Fibroblast of pulmonary artery (primary cell): Measurements from ENCODE around the gene TMCC1.

Experiments used
- DNase-seq: peaks from one replicate; pipeline ENCODE4 v3.0.0-alpha.2; 2010; ENCODE audit warnings: low read depth
- H3K4me3 ChIP-seq: replicated peaks from 2 replicates; pipeline ENCODE4 v1.5.1; 2011; ENCODE audit warnings: low read depth, mild to moderate bottlenecking, control low read depth, low read length, moderate library complexity
- TF ChIP-seq, protein P1 (sequence below): IDR thresholded peaks from 2 replicates; pipeline ENCODE4 v1.5.1; 2011; ENCODE audit warnings: mild to moderate bottlenecking, control low read depth, low read length, inconsistent platforms; ENCODE audit errors: missing control alignments

The TMCC1 gene

DNA sequence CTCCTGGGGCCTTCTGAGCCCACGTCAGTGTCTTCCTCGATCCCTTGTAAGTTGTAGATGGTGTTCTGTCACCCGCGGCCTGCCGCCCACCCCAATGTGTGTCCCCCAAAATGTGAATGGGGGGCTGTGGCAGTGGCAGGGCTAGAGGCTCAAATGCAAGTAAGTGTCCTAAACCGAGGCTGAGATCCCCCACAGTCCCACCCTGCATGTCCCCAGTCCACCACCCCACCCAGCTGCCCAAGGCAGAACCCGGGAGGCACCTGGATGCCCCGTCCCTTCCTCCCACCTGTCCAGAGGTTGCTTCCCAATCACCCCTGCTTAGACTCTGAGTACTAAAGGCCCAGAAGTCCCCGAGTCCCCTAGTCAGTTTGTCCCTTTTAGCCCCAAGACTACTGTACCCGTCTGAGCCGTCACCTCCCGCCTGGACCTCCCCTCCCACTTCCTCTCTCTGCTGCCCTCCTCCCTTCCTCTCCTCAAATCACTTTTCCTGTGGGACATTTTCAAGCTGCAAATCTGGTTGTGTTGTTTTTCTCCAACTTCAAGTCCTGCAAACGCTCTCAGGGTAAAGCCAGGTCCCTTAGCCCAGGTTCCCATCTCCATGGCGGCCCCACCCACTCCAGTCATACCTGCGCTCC is 275.2 kb downstream of the TMCC1 start:
- TF ChIP-seq, protein P1, sequence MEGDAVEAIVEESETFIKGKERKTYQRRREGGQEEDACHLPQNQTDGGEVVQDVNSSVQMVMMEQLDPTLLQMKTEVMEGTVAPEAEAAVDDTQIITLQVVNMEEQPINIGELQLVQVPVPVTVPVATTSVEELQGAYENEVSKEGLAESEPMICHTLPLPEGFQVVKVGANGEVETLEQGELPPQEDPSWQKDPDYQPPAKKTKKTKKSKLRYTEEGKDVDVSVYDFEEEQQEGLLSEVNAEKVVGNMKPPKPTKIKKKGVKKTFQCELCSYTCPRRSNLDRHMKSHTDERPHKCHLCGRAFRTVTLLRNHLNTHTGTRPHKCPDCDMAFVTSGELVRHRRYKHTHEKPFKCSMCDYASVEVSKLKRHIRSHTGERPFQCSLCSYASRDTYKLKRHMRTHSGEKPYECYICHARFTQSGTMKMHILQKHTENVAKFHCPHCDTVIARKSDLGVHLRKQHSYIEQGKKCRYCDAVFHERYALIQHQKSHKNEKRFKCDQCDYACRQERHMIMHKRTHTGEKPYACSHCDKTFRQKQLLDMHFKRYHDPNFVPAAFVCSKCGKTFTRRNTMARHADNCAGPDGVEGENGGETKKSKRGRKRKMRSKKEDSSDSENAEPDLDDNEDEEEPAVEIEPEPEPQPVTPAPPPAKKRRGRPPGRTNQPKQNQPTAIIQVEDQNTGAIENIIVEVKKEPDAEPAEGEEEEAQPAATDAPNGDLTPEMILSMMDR: no peak
- DNase-seq: no peak
- H3K4me3 ChIP-seq: no peak overlapping the region

DNA sequence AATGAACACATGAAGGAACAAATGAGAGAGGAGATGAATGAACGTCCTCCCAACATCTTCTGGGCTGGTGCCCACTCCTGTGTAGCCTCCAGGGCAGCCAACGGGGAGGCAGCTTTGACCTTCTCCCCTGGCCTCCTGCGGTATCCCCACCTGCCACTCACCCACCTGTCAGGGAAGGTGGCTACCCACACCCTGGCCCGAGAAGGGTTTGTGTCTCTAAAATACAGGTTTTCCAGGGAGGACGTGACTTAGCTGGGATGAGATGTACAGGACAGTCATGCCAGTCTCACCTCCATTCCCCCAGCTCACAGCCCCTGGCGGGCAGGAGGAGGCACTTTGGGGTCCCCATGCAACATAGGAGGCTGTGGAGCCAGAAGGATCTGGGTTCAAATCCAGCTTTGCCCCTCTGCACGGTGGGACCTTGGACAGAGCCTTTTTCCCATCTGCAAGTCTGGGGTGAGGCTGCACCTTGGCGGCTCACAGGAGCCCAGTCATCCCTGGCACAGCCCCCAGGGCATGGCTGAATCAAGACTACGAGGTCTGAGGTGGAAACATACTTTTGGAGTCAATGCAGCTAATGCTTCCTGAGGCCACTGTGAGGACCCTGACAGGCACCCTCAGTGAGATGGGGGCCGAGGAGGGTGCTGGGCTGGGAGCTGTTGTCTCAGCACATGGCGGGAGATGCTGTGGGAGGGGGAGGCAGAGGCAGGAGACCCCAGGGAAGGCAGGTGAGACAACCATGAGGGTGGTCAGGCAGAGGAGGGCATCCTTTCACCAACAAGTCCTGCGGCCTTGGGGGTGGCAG is 275.9 kb downstream of the TMCC1 start:
- no peak overlapping the region for H3K4me3 ChIP-seq
- DNase-seq: no peak
- TF ChIP-seq, protein P1: no peak

DNA sequence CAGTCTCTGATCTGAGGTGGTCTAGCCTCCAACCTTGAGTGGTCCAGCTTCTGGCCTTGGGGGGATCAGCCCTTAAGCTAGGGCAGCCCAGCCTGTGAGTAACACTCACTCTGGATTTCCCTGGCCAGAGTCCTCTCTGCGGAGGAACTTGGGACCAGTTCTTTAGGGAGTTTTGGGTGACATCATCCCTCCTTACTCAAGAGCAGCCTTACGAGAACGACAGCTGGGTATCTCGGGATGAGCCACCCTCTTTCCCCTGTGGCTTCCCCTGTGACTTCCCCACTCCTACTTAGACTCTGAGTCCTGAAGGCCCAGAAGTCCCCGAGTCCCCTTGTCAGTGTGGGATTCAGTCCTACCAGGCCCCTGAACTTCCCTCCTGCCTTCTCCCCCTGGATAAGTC is 276.8 kb downstream of the TMCC1 start:
- H3K4me3 ChIP-seq: no peak overlapping the region
- peak; percentile 72 for DNase-seq
- TF ChIP-seq, protein P1: no peak

DNA sequence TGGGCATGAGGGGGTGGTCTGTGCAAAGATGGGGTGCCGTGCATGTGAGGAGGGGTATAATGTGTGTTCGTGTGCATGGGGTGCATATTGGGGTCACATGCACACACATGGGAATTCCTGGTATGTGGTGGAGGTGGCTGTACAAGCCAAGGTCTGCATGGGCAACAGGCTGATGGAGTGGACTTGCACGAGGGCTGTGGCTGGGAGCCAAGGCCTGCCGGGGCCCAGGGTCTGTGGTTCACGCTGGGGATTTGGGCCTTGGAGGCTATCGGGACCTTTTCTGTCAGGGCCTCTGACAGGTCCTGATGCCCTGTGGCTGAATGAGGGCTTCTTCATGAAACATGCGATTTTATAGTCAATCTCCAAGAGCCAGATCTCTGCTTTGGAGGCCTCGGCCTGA is 277.2 kb downstream of the TMCC1 start:
- DNase-seq: no peak
- TF ChIP-seq, protein P1: no peak
- H3K4me3 ChIP-seq: no peak overlapping the region

DNA sequence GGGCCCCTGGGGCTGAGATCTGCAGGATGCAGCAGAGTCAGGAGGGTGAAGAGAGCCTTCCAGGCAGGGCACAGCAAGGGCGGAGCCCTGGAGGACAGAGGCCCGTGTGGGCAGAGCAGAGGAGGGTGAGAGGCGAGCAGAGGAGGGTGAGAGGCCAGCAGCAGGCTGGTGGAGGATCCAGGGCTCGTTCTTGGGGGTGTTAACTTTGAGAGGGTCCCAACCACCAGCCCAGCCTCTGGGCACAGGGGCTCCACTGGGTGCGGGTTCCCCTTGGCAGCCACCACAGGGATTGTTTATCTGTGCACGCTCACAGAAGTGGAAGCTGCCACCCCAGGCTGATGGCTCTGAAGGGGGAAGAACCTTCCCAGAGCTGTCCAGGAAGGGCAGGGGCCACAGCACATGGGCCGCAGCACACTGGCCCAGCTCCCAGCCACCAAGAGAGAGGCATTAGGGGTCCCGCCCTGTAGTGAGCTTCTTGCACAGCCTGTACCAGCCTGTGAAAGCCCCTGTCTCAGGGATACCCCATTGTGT is 277.7 kb downstream of the TMCC1 start:
- DNase-seq: no peak
- TF ChIP-seq, protein P1: no peak
- no peak overlapping the region for H3K4me3 ChIP-seq

DNA sequence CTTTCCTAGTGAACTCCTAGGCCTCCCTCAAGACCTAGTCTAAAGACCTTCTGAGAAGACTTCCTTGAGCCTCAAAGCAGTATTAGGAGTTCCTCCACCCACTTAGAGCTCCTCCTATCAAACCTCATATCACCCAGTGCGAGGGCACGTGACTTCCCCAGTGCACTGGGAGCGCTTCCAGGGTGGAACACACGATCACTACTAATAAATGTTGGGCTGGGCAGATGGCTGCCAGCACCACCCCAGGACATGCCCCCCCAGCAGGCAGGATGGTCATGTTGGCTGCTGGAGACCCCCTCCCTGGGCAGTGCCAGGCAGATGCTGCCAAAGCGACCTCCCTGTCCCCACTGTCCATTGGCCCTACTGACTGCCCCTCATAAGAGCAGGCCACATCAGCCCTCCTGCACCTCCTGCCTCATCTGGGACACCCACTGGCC is 278.6 kb downstream of the TMCC1 start:
- TF ChIP-seq, protein P1: no peak
- DNase-seq: no peak
- no peak overlapping the region for H3K4me3 ChIP-seq

DNA sequence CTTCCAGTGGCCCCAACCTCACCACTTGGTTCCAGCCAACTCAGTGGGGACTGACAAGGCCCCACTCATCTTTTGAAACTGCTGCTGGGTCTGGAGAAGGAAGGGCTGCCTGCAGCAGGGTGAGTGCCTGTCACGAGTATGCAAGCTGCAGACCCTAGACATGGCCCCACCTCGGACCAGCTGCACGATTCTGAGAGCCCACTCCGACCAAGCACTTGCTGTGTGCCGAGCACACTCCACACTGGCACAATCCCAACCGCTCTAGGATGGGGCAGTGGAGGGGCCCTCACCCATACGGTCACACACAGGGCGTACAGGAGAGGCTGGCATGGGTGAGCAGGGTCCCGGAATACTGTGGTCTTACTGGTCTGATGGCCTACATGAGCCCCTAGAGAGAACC is 279.1 kb downstream of the TMCC1 start:
- TF ChIP-seq, protein P1: no peak
- DNase-seq: no peak
- no peak overlapping the region for H3K4me3 ChIP-seq
